SK-N-SH (cell line): ENCODE measurements around the gene PGK1.

ENCODE experiments used
- CTCF ChIP-seq: fragments of 200-600 bp; sonication (generic); IDR thresholded peaks from 2 replicates; pipeline ENCODE4 v1.6.1; 2017; ENCODE audit warnings: antibody characterized with exemption, mild to moderate bottlenecking, moderate library complexity
- TAF1 ChIP-seq: IDR thresholded peaks from 2 replicates; pipeline ENCODE4 v1.6.1; 2012; ENCODE audit warnings: low read depth, mild to moderate bottlenecking, low read length, moderate library complexity, borderline replicate concordance
- TF ChIP-seq, protein P1 (sequence below): fragments of 150-350 bp; IDR thresholded peaks from 2 replicates; pipeline ENCODE4 v1.6.1; 2016; ENCODE audit warnings: mild to moderate bottlenecking, low read depth, low read length

DNA sequence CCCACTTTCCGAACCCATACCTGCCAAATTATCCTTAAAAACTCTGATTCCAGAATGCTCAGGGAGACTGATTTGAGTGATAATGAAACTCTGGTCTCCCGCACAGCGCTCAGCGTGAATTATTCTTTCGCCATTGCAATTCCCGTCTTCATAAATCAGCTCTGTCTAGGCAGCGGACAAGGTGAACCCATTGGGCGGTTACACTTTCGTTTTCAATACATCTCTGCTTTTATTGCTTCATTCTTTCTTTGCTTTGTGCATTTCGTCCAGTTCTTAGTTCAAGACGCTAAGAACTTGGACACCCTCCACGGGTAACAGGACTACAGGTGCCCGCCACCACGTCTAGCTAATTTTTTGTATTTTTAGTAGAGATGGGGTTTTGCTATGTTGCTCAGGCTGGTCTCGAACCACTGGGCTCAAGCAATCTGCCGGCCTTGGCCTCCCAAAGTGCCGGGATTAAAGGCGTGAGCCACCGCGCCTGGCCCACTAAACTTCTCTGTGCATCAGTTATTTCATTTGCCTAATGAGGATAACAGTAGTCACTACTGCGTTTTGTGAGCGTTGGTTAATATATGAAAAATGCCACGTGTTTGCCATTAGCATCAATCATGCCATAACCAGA lies 936 bp upstream of the PGK1 start:
- TF ChIP-seq CTCF (no peak), TAF1 (no peak)
- TF ChIP-seq, protein P1, sequence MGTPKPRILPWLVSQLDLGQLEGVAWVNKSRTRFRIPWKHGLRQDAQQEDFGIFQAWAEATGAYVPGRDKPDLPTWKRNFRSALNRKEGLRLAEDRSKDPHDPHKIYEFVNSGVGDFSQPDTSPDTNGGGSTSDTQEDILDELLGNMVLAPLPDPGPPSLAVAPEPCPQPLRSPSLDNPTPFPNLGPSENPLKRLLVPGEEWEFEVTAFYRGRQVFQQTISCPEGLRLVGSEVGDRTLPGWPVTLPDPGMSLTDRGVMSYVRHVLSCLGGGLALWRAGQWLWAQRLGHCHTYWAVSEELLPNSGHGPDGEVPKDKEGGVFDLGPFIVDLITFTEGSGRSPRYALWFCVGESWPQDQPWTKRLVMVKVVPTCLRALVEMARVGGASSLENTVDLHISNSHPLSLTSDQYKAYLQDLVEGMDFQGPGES: no peak
